IMR-90 (cell line): ENCODE measurements around the gene NANOS3. TPM values are rescaled to one million over a fixed set of nuclear protein-coding genes. Genes with fewer than 3 reads are reported as not detected.

ENCODE experiments used
- ATAC-seq: fragments of 200-7000 bp; cut with Tn5 transposase; 2 replicates; pipeline ENCODE4 v1.9.1; 2020; ENCODE audit warnings: low read depth, mild to moderate bottlenecking, moderate library complexity
- BruUV-seq: library from RNA; stranded (reverse); fragments of 400-500 nt; replicated peaks from 2 replicates; lab custom pipeline; 2021; lab: Mats Ljungman, UMichigan
- CTCF ChIA-PET: fragments of 300-600 bp; formaldehyde crosslinking; extraction: SDS; loops from one replicate; lab custom pipeline; 2021; ENCODE audit warnings: antibody characterized with exemption; lab: Yijun Ruan, JAX
- POLR2A ChIA-PET: fragments of 300-600 bp; sonication (Branson Sonifier 250); formaldehyde crosslinking; loops from one replicate; lab custom pipeline; 2022; ENCODE audit warnings: antibody characterized with exemption; ENCODE audit not compliant: unreplicated experiment; lab: Charles Lee
- DNase-seq: peaks from one replicate; pipeline ENCODE4 v3.0.0; 2013
- H2AFZ ChIP-seq: replicated peaks from 2 replicates; pipeline ENCODE3; 2013; ENCODE audit warnings: low read length, mild to moderate bottlenecking; ENCODE audit not compliant: poor library complexity
- H2AK5ac ChIP-seq: 2 replicates; pipeline ENCODE4 v1.6.1; 2013; ENCODE audit warnings: low read depth, low read length, inconsistent platforms
- H2AK9ac ChIP-seq: replicated peaks from 2 replicates; pipeline ENCODE3; 2013; ENCODE audit warnings: mild to moderate bottlenecking, low read depth, low read length, moderate library complexity; ENCODE audit not compliant: poor library complexity
- H2BK120ac ChIP-seq: 2 replicates; pipeline ENCODE4 v1.6.1; 2013; ENCODE audit warnings: low read depth, low read length, inconsistent platforms
- H2BK15ac ChIP-seq: 3 replicates; pipeline ENCODE4 v1.6.1; 2013; ENCODE audit warnings: low read depth, low read length, inconsistent platforms
- H2BK20ac ChIP-seq: 2 replicates; pipeline ENCODE4 v1.6.1; 2013; ENCODE audit warnings: low read depth, mild to moderate bottlenecking, inconsistent platforms, low read length, moderate library complexity
- H2BK5ac ChIP-seq: 2 replicates; pipeline ENCODE4 v1.6.1; 2013; ENCODE audit warnings: mild to moderate bottlenecking, low read depth, low read length, inconsistent platforms; ENCODE audit not compliant: poor library complexity, severe bottlenecking
- H3K14ac ChIP-seq: replicated peaks from 2 replicates; pipeline ENCODE4 v1.6.1; 2013; ENCODE audit warnings: low read depth, low read length, inconsistent platforms
- H3K18ac ChIP-seq: 2 replicates; pipeline ENCODE4 v1.6.1; 2013; ENCODE audit warnings: low read depth, low read length, control low read depth
- H3K23ac ChIP-seq: 2 replicates; pipeline ENCODE4 v1.6.1; 2013; ENCODE audit warnings: low read depth, low read length, inconsistent platforms
- H3K27ac ChIP-seq: 2 replicates; pipeline ENCODE4 v1.5.1; 2013; ENCODE audit warnings: mild to moderate bottlenecking, control low read depth, low read length; ENCODE audit not compliant: insufficient read depth
- H3K27me3 ChIP-seq: 2 replicates; pipeline ENCODE4 v1.6.1; 2013; ENCODE audit warnings: low read length; ENCODE audit not compliant: control insufficient read depth, insufficient read depth
- H3K36me3 ChIP-seq: 2 replicates; pipeline ENCODE4 v1.6.1; 2013; ENCODE audit warnings: low read length, mixed read lengths; ENCODE audit not compliant: control insufficient read depth, insufficient read depth
- H3K4ac ChIP-seq: 2 replicates; pipeline ENCODE4 v1.6.1; 2013; ENCODE audit warnings: low read depth, low read length, inconsistent platforms
- H3K4me1 ChIP-seq: 2 replicates; pipeline ENCODE4 v1.6.1; 2013; ENCODE audit warnings: low read length, mixed read lengths; ENCODE audit not compliant: control insufficient read depth, insufficient read depth
- H3K4me2 ChIP-seq: 2 replicates; pipeline ENCODE4 v1.6.1; 2013; ENCODE audit warnings: low read depth, mild to moderate bottlenecking, control low read depth, low read length, moderate library complexity
- H3K4me3 ChIP-seq: 2 replicates; pipeline ENCODE4 v1.5.1; 2013; ENCODE audit warnings: low read depth, mild to moderate bottlenecking, control low read depth, low read length, moderate library complexity; ENCODE audit not compliant: insufficient read depth
- H3K56ac ChIP-seq: 2 replicates; pipeline ENCODE4 v1.6.1; 2013; ENCODE audit warnings: low read length, inconsistent platforms; ENCODE audit not compliant: insufficient read depth; ENCODE audit errors: extremely low read depth
- H3K79me1 ChIP-seq, 2 experiments: 2 replicates each; pipeline ENCODE4 v1.6.1; 2013; ENCODE audit warnings: low read length in 2 of 2, inconsistent platforms in 1 of 2, low read depth in 1 of 2
- H3K9ac ChIP-seq: 2 replicates; pipeline ENCODE4 v1.6.1; 2013; ENCODE audit warnings: low read depth, low read length, control low read depth
- H3K9me1 ChIP-seq: 2 replicates; pipeline ENCODE4 v1.6.1; 2013; ENCODE audit warnings: low read length, inconsistent platforms; ENCODE audit not compliant: insufficient read depth
- H3K9me3 ChIP-seq: 2 replicates; pipeline ENCODE4 v1.6.1; 2013; ENCODE audit warnings: low read length; ENCODE audit not compliant: control insufficient read depth, insufficient read depth
- H4K20me1 ChIP-seq: 2 replicates; pipeline ENCODE4 v1.6.1; 2013; ENCODE audit warnings: low read length, inconsistent platforms; ENCODE audit not compliant: insufficient read depth
- H4K5ac ChIP-seq: 2 replicates; pipeline ENCODE4 v1.6.1; 2013; ENCODE audit warnings: mild to moderate bottlenecking, low read depth, low read length, control low read depth
- H4K8ac ChIP-seq, 2 experiments: 2 replicates each; pipeline ENCODE4 v1.6.1; 2013; ENCODE audit warnings: low read depth in 2 of 2, low read length in 2 of 2, control low read depth in 1 of 2, inconsistent platforms in 1 of 2
- H4K91ac ChIP-seq: 2 replicates; pipeline ENCODE4 v1.6.1; 2013; ENCODE audit warnings: low read depth, low read length, inconsistent platforms; ENCODE audit not compliant: insufficient read depth
- CHD1 ChIP-seq: IDR thresholded peaks from 2 replicates; pipeline ENCODE4 v1.6.1; 2012; ENCODE audit warnings: low read depth, low read length, improper control_type of control experiment
- RAD21 ChIP-seq: IDR thresholded peaks from 2 replicates; pipeline ENCODE4 v1.6.1; 2012; ENCODE audit warnings: low read length, improper control_type of control experiment
- WGBS, 2 experiments: methylation state at CpG; one replicate each; pipeline versions ENCODE4 v1.1.5 to v1.1.7; 2013; ENCODE audit warnings: missing lambda C conversion rate in 2 of 2; ENCODE audit not compliant: insufficient read length in 1 of 2; ENCODE audit errors: extremely low coverage in 2 of 2; 5-methylcytosine and 5-hydroxymethylcytosine counted together
- dilution Hi-C: fragments of 300-500 bp; cut with HindIII; formaldehyde crosslinking; loops from one replicate; pipeline ENCODE4 v1.14.3; 2018; ENCODE audit warnings: low sequenced_read_pairs; ENCODE audit not compliant: unreplicated experiment
- in situ Hi-C: fragments of 300-500 bp; cut with MboI; formaldehyde crosslinking; loops from 3 replicates; pipeline ENCODE4 v1.14.3; 2019; ENCODE audit warnings: low sequenced_read_pairs, inconsistent platforms, mixed read lengths
- intact Hi-C: fragments of 100-400 bp; cut with micrococcal nuclease; formaldehyde crosslinking; loops from 2 replicates; pipeline ENCODE4 v1.10.0; 2022
- polyA plus RNA-seq, 3 experiments: library from polyadenylated mRNA; depleted of rRNA; stranded (reverse); fragments of >200 nt; gene quantifications; 2 replicates each; pipeline ENCODE4 v1.2.3, GENCODE V29; 2012; ENCODE audit warnings: low replicate concordance in 1 of 3
- total RNA-seq: library from RNA; depleted of rRNA; stranded (reverse); fragments of >200 nt; gene quantifications from 2 replicates; pipeline ENCODE4 v1.2.3, GENCODE V29; 2012

NANOS3 gene
- total and polyA plus RNA-seq, 2 of the 4 experiments (the other 2 are of a cell fraction) = 0.63 TPM; not detected in 1

- Histone ChIP-seq H2BK20ac (peak overlapping the region; percentile 75; the same call in 1 of the 2 replicates), H3K4me2 (peak overlapping the region; percentile 92), H3K56ac (peak overlapping the region; percentile 76), H3K36me3 (peaks cover 35% of the 10 kb centered on the region), H3K14ac (peak overlapping the region; percentile 94), H3K4me1 (peaks cover 40% of the 10 kb centered on the region), H2BK15ac (peak overlapping the region; percentile 89; the same call in 2 of the 3 replicates), H3K18ac (peak overlapping the region; percentile 77), H4K5ac (peak overlapping the region; percentile 74), H3K4me3 (peak overlapping the region; percentile 95), H2BK5ac (peak overlapping the region; percentile 88), H4K91ac (peak overlapping the region; percentile 87), H2AK9ac (peak overlapping the region; percentile 90), H3K9ac (peak overlapping the region; percentile 91), H4K8ac (peak overlapping the region; percentile 79 to 87), H3K79me1 (peaks cover 6 to 41% of the 10 kb centered on the region in 2 experiments; a peak in 3 of 4 replicates), H3K27me3 (no peaks in the 10 kb centered on the region), H3K4ac (peak overlapping the region; percentile 95), H2AK5ac (peak overlapping the region; percentile 95), H2AFZ (peak overlapping the region; percentile 63), H2BK120ac (peak overlapping the region; percentile 81), H3K27ac (peak overlapping the region; percentile 97), H4K20me1 (peaks cover 89% of the 10 kb centered on the region), H3K9me3 (no peaks in the 10 kb centered on the region), H3K23ac (peak overlapping the region; percentile 98), H3K9me1 (peaks cover 5% of the 10 kb centered on the region)
- in situ Hi-C loops (loop anchor here (25.0 kb wide), 1 partner anchor 1051 kb away; the partner anchor contains the start of genes HOOK2 and JUNB), dilution Hi-C loops (no loop called here), intact Hi-C loops (loop anchor here (1.0 to 5.0 kb wide), 2 partner anchors 24 to 41 kb away; partner anchors contain the start of gene ZSWIM4)
- TF ChIP-seq RAD21 (no peak), CHD1 (peak; percentile 91; the same call in 1 of the 2 replicates)
- ATAC-seq = no peak
- ChIA-PET CTCF (interaction anchor here (1.9 kb wide), 1 partner anchor 24 kb away, joined by 13 read pairs; no protein-coding TSS in a partner anchor), POLR2A (interaction anchor here (1.4 kb wide), 1 partner anchor 13 kb away, joined by 9 read pairs; no protein-coding TSS in a partner anchor)
- no peak for DNase-seq
- BruUV-seq = no TSS peak
- 60% methylated on average over 4 of the region's 18 CpGs; no CpG with 5 or more reads in 1 of the 2 experiments for WGBS, 2 experiments
Observed at GRCh38 chr19:13838435-13839129, 38.4 kb upstream of the NANOS3 start.
